ENCODE data around the gene NUB1.

GRCh38 chr7:151420144-151420543, 78.5 kb downstream of the NUB1 start:
- TF ChIP-seq CTCF (IDR thresholded peaks at IDR 0.05) (no peak), POLR2A (IDR thresholded peaks at IDR 0.05) (no peak)
